Lung (tissue), 12 donors: Measurements from ENCODE around the gene MAGI3. TPM values are rescaled to one million over a fixed set of nuclear protein-coding genes. Genes with fewer than 3 reads are reported as not detected.

ENCODE experiments used
- ATAC-seq: fragments of 200-7000 bp; cut with Tn5 transposase; one replicate; pipeline ENCODE4 v1.9.1; 2020; ENCODE audit warnings: moderate number of reproducible peaks; ENCODE audit not compliant: insufficient read depth, low FRiP score
- DNase-seq, 3 donors: peaks; one replicate each; pipeline ENCODE4 v3.0.0-alpha.2; 2013 to 2017
- H3K27ac ChIP-seq, 2 donors: one replicate each; pipeline ENCODE4 v1.5.1; 2013; ENCODE audit warnings: mild to moderate bottlenecking in 2 of 2, moderate library complexity in 2 of 2, control low read depth in 1 of 2, inconsistent platforms in 1 of 2, low read depth in 1 of 2, low read length in 1 of 2
- H3K27me3 ChIP-seq, 3 donors: one replicate each; pipeline ENCODE4 v1.5.1; 2013; ENCODE audit warnings: low read length in 2 of 3; ENCODE audit not compliant: control insufficient read depth in 3 of 3, insufficient read depth in 3 of 3
- H3K36me3 ChIP-seq, 4 donors: one replicate each; pipeline ENCODE4 v1.5.1; 2013; ENCODE audit warnings: low read length in 4 of 4, mild to moderate bottlenecking in 1 of 4, moderate library complexity in 1 of 4; ENCODE audit not compliant: control insufficient read depth in 4 of 4, insufficient read depth in 4 of 4
- H3K4me1 ChIP-seq, 5 donors: one replicate each; pipeline ENCODE4 v1.5.1; 2013; ENCODE audit warnings: low read length in 5 of 5, mild to moderate bottlenecking in 2 of 5, moderate library complexity in 1 of 5; ENCODE audit not compliant: control insufficient read depth in 5 of 5, insufficient read depth in 5 of 5
- H3K4me3 ChIP-seq: one replicate; pipeline ENCODE4 v1.5.1; 2013; ENCODE audit warnings: mild to moderate bottlenecking, control low read depth, moderate library complexity
- H3K9ac ChIP-seq, 2 donors: one replicate each; pipeline ENCODE4 v1.5.1; 2013; ENCODE audit warnings: low read length in 2 of 2, control low read depth in 1 of 2; ENCODE audit not compliant: insufficient read depth in 1 of 2
- H3K9me3 ChIP-seq, 4 donors: one replicate each; pipeline ENCODE4 v1.5.1; 2013; ENCODE audit warnings: low read length in 3 of 4, mild to moderate bottlenecking in 1 of 4, moderate library complexity in 1 of 4; ENCODE audit not compliant: control insufficient read depth in 4 of 4, insufficient read depth in 3 of 4
- CTCF ChIP-seq: IDR thresholded peaks from 2 replicates; pipeline ENCODE4 v1.5.1; 2012; ENCODE audit warnings: mild to moderate bottlenecking; ENCODE audit errors: control extremely low read depth, extremely low read depth
- WGBS, 2 donors: extraction: QIAGEN DNeasy Blood & Tissue Kit; methylation state at CpG; one replicate each; pipeline ENCODE4 v1.1.7; 2013; 5-methylcytosine and 5-hydroxymethylcytosine counted together
- polyA plus RNA-seq, 2 donors: library from polyadenylated mRNA; stranded (reverse); fragments of 200-250 nt; gene quantifications; one replicate each; pipeline ENCODE4 v1.2.1, GENCODE V29; 2013
- total RNA-seq, 2 donors: library from RNA; depleted of rRNA in 1 of 2; stranded (reverse); fragments of >200 nt in 1 of 2; gene quantifications; one replicate each; pipeline ENCODE4 v1.2.1, GENCODE V29; 2014 to 2021
- donor health status: control.
- donor health status: control.
- donor health status: Bipolar disorder and iron deficiency.
- donor health status: healthy.
- donor health status: DM: yes; HTN: yes; CAD: no.

Gene MAGI3
- total and polyA plus RNA-seq, 4 donors, result 7.5 to 137 (median 35.5) TPM

DNA sequence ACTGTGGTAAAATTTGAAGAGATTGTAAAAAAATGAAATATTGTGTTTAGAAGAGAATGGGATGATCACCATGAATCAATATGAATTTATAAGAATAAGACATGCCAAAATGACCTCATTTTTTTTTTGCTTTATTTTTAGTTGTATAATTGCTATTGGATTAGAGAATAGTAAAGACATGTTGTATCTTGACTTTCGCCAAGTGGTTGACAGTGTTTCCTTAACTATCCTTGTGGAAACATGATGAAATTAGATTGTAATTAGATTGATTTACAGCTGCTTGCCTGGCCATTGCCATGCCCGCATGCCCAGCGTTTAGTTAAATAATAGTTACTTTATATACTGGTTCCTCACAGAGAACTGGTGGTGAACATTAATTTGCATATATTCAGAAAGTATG is 154.9 kb downstream of the MAGI3 start:
- TF ChIP-seq CTCF, result no peak
- no peak overlapping the region for H3K9ac ChIP-seq
- H3K4me1 ChIP-seq, result peaks cover 0 to 5% (median 0%) of the 10 kb centered on the region in 5 donors
- no peak overlapping the region for H3K4me3 ChIP-seq
- DNase-seq (no peak), ATAC-seq (no peak)
- no peak overlapping the region for H3K27ac ChIP-seq
- no peaks in the 10 kb centered on the region for H3K27me3 ChIP-seq
- H3K9me3 ChIP-seq, result no peaks in the 10 kb centered on the region
- no peaks in the 10 kb centered on the region for H3K36me3 ChIP-seq
- 96 to 98% methylated on average over 3 of the region's 3 CpGs for WGBS, 2 donors

DNA sequence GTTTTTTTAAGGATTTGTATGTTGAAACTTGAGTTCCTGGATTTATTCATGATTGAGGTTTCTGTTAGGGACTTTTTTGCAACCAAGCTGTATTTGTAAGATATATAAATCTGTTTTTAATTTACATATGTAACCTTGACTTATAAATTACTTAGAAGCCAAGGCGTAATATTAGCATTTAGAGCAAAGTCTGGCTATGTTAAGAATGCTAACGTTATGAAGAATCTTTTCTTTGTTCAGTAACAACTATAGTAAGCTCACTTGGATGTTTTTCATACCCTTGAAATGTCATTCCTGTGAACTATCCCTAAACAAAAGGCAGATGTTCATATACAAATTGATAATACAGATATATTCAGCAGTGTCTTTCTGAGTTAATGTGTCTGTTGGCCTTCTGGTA is 155.3 kb downstream of the MAGI3 start:
- Histone ChIP-seq H3K36me3 (no peaks in the 10 kb centered on the region), H3K27ac (no peak overlapping the region), H3K9ac (no peak overlapping the region), H3K9me3 (no peaks in the 10 kb centered on the region), H3K4me1 (peaks cover 0 to 5% (median 0%) of the 10 kb centered on the region in 5 donors), H3K27me3 (no peaks in the 10 kb centered on the region), H3K4me3 (no peak overlapping the region)
- no peak for DNase-seq
- no peak for ATAC-seq
- no peak for TF ChIP-seq CTCF
- 82 to 83% methylated on average over 2 of the region's 2 CpGs for WGBS, 2 donors

DNA sequence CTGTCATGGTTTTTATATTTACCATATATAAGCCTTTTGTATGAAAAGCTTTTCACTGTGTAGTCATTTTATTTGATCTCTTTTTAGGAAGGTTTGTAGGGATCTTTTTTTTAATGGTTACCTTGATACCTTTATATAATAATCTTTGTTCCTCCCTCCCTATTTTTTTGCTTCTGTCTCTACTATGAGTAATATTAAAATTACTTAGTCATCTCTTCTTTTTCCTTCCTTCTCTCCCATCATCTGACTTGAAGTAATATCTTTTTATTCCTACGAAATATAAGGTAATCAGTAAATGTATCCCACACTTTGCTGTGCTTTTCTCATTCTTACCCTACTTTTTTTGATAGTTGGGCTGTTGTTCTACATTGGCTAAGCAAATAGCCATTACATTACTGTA is 161.4 kb downstream of the MAGI3 start:
- Histone ChIP-seq H3K9me3 (no peaks in the 10 kb centered on the region), H3K9ac (no peak overlapping the region), H3K4me3 (no peak overlapping the region), H3K27ac (no peak overlapping the region), H3K36me3 (peaks cover 0 to 2% (median 0%) of the 10 kb centered on the region in 4 donors), H3K4me1 (no peaks in the 10 kb centered on the region), H3K27me3 (no peaks in the 10 kb centered on the region)
- no peak for ATAC-seq
- TF ChIP-seq CTCF, result no peak
- 88% methylated on average over 1 of the region's 1 CpG for WGBS, 2 donors
- no peak for DNase-seq

DNA sequence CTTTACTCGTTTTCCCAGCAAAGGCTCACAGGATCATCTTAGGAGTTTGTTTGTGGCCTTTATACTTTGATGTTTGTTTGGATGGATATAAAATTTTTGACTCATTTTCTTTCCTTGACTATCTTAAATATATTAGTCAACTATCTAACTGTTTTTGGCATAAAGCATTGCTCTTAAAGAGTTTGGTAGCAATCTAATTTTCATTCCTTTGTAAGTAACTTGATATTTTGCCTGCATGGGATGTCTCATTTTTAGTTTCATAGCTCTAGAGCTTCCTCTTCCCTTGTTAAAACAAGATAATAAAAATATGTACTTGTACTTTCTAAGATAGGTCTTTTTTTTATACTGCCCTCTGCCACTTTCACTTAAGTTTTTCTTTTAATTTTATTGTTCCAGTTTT is 161.9 kb downstream of the MAGI3 start:
- no peak for TF ChIP-seq CTCF
- no peaks in the 10 kb centered on the region for H3K27me3 ChIP-seq
- peaks cover 0 to 3% (median 0%) of the 10 kb centered on the region in 4 donors for H3K9me3 ChIP-seq
- H3K36me3 ChIP-seq, result peaks cover 0 to 5% (median under 1%) of the 10 kb centered on the region in 4 donors
- no peak overlapping the region for H3K27ac ChIP-seq
- H3K4me1 ChIP-seq, result no peaks in the 10 kb centered on the region
- DNase-seq, result no peak
- 93 to 95% methylated on average over 1 of the region's 1 CpG for WGBS, 2 donors
- H3K4me3 ChIP-seq, result no peak overlapping the region
- no peak for ATAC-seq
- no peak overlapping the region for H3K9ac ChIP-seq
